PFSK-1 (cell line): Measurements from ENCODE around the gene ADD1.

Experiments
- FOXP2 ChIP-seq: optimal IDR thresholded peaks from 2 replicates; pipeline ENCODE3; 2011; ENCODE audit warnings: borderline replicate concordance, control low read depth, inconsistent platforms; ENCODE audit not compliant: insufficient read depth; ENCODE audit errors: extremely low read length, extremely low read depth
- POLR2AphosphoS5 ChIP-seq: IDR thresholded peaks from 2 replicates; pipeline ENCODE4 v1.6.1; 2012; ENCODE audit warnings: low read depth, mild to moderate bottlenecking, control low read depth, low read length, moderate library complexity
- SIN3A ChIP-seq: IDR thresholded peaks from 2 replicates; pipeline ENCODE4 v1.6.1; 2012; ENCODE audit warnings: mild to moderate bottlenecking, low read length, moderate library complexity, borderline replicate concordance; ENCODE audit not compliant: insufficient read depth
- TAF1 ChIP-seq: IDR thresholded peaks from 2 replicates; pipeline ENCODE4 v1.6.1; 2012; ENCODE audit warnings: low read length, control low read depth, borderline replicate concordance; ENCODE audit not compliant: insufficient read depth
- TF ChIP-seq, protein P1 (sequence below), 2 experiments: IDR thresholded peaks; 2 replicates each; pipeline versions ENCODE4 v1.6.1 to v1.8.0; 2011 to 2012; ENCODE audit warnings: low read depth in 2 of 2, low read length in 2 of 2, control low read depth in 1 of 2, inconsistent platforms in 1 of 2, mild to moderate bottlenecking in 1 of 2, moderate library complexity in 1 of 2; ENCODE audit not compliant: insufficient read depth in 1 of 2

Gene ADD1

DNA sequence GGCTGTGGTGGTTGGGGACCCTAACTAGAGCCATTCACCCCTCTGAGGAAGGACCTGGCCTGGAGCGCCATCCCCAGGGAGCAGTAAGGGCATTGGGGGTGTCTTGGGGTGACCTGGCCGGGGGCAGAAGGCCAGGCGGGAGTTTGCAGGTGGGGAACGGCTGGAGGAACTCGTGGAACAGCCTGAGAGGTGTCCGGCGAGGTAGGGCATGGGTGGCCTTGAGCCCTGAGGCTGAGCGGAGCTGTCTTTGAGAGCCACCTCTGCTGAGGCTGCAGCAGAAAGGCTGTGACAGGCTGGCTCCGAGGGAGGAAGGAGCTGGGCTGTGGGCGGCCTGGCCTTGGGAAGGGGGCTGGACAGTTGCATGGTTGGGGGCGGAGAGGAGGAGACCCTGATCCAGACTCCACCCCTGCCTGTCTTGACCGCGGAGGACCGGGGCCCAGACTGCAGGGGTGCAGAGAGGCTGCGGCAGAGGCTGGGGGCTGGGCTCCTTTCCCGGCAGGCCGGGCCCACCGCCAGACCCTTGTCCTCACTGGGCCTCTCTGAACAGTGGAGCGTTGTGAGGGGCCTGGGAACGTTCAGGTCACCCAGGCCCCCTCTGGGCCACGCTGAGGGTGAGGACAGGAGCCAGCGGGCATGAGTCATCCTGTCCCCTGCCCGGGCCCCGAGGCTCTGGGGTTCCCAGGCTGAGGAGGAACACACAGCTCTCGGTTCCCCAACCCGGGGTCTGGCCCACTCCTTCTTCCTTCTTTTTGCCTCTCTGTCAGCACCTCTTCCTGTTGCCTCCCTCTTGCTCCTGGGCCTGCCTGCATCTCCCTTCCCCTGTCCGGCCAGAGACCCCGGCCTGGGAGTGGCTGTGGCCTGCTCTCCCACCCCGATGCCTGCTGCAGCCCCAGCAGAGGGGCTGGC is 42.7 kb upstream of the ADD1 start:
- no peak for TF ChIP-seq SIN3A
- no peak for TF ChIP-seq TAF1
- TF ChIP-seq, protein P1, sequence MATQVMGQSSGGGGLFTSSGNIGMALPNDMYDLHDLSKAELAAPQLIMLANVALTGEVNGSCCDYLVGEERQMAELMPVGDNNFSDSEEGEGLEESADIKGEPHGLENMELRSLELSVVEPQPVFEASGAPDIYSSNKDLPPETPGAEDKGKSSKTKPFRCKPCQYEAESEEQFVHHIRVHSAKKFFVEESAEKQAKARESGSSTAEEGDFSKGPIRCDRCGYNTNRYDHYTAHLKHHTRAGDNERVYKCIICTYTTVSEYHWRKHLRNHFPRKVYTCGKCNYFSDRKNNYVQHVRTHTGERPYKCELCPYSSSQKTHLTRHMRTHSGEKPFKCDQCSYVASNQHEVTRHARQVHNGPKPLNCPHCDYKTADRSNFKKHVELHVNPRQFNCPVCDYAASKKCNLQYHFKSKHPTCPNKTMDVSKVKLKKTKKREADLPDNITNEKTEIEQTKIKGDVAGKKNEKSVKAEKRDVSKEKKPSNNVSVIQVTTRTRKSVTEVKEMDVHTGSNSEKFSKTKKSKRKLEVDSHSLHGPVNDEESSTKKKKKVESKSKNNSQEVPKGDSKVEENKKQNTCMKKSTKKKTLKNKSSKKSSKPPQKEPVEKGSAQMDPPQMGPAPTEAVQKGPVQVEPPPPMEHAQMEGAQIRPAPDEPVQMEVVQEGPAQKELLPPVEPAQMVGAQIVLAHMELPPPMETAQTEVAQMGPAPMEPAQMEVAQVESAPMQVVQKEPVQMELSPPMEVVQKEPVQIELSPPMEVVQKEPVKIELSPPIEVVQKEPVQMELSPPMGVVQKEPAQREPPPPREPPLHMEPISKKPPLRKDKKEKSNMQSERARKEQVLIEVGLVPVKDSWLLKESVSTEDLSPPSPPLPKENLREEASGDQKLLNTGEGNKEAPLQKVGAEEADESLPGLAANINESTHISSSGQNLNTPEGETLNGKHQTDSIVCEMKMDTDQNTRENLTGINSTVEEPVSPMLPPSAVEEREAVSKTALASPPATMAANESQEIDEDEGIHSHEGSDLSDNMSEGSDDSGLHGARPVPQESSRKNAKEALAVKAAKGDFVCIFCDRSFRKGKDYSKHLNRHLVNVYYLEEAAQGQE (IDR thresholded peaks at IDR 0.05; ENCODE audit: insufficient read depth in 1 of 2, low read depth in 2 of 2, low read length in 2 of 2), result no peak
- no peak for TF ChIP-seq POLR2AphosphoS5
- TF ChIP-seq FOXP2, result no peak

DNA sequence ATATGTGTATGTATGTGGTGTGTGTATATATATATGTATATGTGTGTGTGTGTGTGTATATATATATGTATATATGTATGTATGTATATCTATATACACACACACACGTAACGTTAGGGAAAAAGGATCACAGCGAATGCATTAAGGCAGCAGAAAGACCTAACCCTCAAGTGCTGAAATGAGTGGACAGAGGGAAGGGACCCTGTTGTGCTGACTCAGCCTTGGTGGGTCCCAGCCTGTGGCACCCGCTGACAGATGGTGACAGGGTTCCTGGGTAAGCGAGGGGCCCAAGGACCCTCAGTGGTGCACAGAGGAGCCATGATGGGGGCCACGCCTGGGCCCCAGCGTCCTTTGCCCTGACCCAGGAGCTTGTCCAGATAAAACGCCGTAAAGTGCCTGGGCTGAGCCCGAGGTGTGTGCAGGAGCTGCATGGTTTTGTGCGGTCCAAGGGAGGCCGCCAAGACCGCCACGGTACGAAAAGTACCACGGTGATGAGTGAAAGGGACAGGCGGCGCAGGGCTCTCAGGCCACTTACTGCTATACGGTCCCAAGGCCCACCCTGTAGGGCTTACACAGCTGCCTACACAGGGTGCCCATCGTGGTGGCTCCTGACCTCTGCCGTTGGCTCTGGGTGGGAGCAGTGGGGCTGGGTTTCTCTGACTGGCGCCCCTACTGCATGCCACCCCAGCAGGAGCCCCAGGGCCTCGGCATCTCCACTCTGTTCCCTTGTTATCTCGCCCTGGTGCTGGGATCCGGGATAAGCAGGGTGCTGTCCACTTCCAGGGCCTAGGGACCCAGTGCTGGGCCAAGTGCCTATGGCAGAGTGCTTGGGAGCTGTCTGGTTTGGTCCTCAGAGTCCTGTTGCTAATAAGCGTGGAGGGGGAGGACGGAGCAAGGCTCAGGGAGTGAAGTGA is 40.8 kb upstream of the ADD1 start:
- no peak for TF ChIP-seq POLR2AphosphoS5
- no peak for TF ChIP-seq TAF1
- no peak for TF ChIP-seq SIN3A
- no peak for TF ChIP-seq FOXP2
- TF ChIP-seq, protein P1 (IDR thresholded peaks at IDR 0.05; ENCODE audit: insufficient read depth in 1 of 2, low read depth in 2 of 2, low read length in 2 of 2), result no peak

DNA sequence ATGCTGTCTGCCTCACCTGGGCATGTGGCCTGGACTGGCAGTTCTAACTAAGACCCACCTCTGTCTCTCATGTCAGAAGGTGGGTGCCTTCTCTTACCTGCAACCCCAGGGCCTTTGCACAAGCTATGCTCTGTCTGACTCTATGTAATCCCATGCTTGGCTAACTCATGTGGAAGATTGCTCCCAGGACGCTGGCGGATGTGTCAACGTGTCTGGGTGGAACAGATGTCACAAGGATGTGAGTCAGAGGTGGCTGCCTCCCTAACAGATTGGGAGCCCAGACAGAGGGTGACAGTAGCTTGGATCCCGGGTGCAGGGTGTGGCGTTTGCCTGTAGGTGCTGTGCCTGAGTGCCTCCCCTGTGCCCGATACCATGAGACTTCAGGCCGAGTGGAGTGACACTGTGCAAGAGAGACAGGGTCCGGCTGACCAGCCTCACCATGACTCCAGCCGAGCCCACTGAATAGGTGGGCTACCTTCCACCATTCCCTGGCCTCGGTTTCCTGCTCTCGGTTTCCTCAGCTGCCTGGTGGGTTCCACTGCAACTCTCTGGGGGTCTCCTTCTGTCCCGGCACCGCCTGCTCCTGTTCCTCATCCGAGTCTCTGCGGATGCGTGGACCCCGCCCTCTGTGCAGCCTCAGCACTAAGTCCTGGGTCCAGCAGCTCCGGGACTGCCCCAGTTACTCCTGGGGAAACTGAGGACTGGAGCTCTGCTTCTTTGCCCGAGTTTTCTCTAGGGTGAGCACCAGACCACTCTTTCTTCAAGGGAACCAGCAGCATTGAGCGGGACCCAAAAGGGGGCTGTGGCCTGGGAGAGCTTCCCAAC is 39.8 kb upstream of the ADD1 start:
- no peak for TF ChIP-seq SIN3A
- TF ChIP-seq FOXP2, result no peak
- TF ChIP-seq POLR2AphosphoS5, result no peak
- TF ChIP-seq, protein P1 (IDR thresholded peaks at IDR 0.05; ENCODE audit: insufficient read depth in 1 of 2, low read depth in 2 of 2, low read length in 2 of 2), result no peak
- no peak for TF ChIP-seq TAF1

DNA sequence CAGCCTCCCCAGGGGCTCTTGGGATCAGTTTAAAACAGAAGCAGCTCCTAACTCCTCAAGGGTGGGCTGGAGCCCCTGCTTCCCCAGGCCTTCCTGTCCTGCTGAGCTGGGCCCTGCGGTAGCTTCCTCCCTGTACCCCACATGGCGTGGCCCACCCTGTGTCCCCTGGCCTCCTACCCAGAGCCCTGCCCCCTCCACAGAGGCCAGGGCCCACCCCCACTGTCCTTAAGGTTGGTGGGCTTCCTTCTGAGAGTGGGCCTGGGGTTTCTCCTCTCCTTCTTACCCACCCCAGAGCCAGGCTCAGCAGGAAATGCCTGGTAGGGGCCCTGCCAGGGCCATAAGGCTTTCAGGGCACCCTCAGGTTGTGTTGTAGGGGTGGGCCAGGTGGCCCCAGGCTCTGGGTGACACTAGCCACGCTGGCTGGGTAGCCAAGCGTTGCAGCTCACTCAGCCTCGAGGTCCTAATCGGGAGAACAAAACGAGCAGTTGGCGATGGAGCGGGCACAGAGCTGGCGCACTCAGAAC is 39.1 kb upstream of the ADD1 start:
- TF ChIP-seq FOXP2 (no peak), TAF1 (no peak), SIN3A (no peak), POLR2AphosphoS5 (no peak)
- TF ChIP-seq, protein P1 (IDR thresholded peaks at IDR 0.05; ENCODE audit: insufficient read depth in 1 of 2, low read depth in 2 of 2, low read length in 2 of 2), result no peak
